A549 treated with Hydrocortisone at 1 μM for 4 hours (cell line): ENCODE data around the gene ZNF669. TPM values are rescaled to one million over a fixed set of nuclear protein-coding genes. Genes with fewer than 3 reads are reported as not detected.

Experiments
- total RNA-seq: library from RNA; stranded (reverse); fragments of 200-300 nt; extraction: Qiagen RNA extraction; gene quantifications from 5 replicates; pipeline ENCODE4 v1.2.3, GENCODE V29; 2022

ZNF669 gene
- total RNA-seq = 3.1 to 4.8 TPM (median 3.5 TPM) in 5 replicates

GRCh38 chr1:247103859-247104591 is at the start of gene ZNF669:
Gene ZNF669, minus strand, starts transcription at chr1:247104356. Its CDS starts 157 bp downstream, at chr1:247104199.

GRCh38 chr1:247078258-247079140 is 25.7 kb downstream of the ZNF669 start, which contains the start of gene ZNF670:
Gene ZNF670, minus strand, starts transcription at chr1:247078811. Its CDS starts 215 bp downstream, at chr1:247078596.

Other genes with a start within 250 kb of the ZNF669 start
- gene AHCTF1, start 172.4 kb downstream of the ZNF669 start, total RNA-seq = 18.5 to 38.4 TPM (median 27.5 TPM) in 5 replicates
- 2.3 to 2.6 TPM (median 2.5 TPM) in 5 replicates for gene ZNF695, start 96.3 kb downstream of the ZNF669 start, total RNA-seq
- 2.9 to 4.7 TPM (median 3.4 TPM) in 5 replicates for gene ZNF670, start 25.5 kb downstream of the ZNF669 start, total RNA-seq
- gene ZNF124, start 67.7 kb upstream of the ZNF669 start, total RNA-seq = 3.6 to 5.1 TPM (median 4.7 TPM) in 5 replicates
- not detected in 5 replicates for gene VN1R5, start 151.7 kb upstream of the ZNF669 start, total RNA-seq
- 16.1 to 19.4 TPM (median 18.6 TPM) in 5 replicates for gene ZNF496, start 227.5 kb upstream of the ZNF669 start, total RNA-seq